Coronary artery (tissue), 2 donors: Measurements from ENCODE around the gene CDCA8.

Experiments
- DNase-seq: peaks from one replicate; pipeline ENCODE4 v3.0.0-alpha.2; 2017; ENCODE audit warnings: low spot score
- H3K27ac ChIP-seq, 2 donors: fragments of 200-600 bp; sonication (generic); one replicate each; pipeline ENCODE4 v1.5.1; 2016 to 2019
- H3K4me3 ChIP-seq: fragments of 200-600 bp; sonication (generic); 2 replicates; pipeline ENCODE4 v1.5.1; 2016; ENCODE audit warnings: mild to moderate bottlenecking, moderate library complexity
- TF ChIP-seq, protein P1 (sequence below): fragments of 200-600 bp; sonication (generic); IDR thresholded peaks from one replicate; pipeline ENCODE4 v1.5.1; 2019; ENCODE audit warnings: antibody characterized with exemption

Gene CDCA8

GRCh38 chr1:37692078-37692833, at the start of gene CDCA8:
TSS of gene CDCA8 (plus strand) at chr1:37692516. CDS start at chr1:37692691, 175 bp downstream.
- peak within 1 kb of the TSS; percentile 97 for H3K4me3 ChIP-seq
- peak; percentile 98 for DNase-seq
- H3K27ac ChIP-seq, result peak within 1 kb of the TSS; percentile 80 to 93
- TF ChIP-seq, protein P1, sequence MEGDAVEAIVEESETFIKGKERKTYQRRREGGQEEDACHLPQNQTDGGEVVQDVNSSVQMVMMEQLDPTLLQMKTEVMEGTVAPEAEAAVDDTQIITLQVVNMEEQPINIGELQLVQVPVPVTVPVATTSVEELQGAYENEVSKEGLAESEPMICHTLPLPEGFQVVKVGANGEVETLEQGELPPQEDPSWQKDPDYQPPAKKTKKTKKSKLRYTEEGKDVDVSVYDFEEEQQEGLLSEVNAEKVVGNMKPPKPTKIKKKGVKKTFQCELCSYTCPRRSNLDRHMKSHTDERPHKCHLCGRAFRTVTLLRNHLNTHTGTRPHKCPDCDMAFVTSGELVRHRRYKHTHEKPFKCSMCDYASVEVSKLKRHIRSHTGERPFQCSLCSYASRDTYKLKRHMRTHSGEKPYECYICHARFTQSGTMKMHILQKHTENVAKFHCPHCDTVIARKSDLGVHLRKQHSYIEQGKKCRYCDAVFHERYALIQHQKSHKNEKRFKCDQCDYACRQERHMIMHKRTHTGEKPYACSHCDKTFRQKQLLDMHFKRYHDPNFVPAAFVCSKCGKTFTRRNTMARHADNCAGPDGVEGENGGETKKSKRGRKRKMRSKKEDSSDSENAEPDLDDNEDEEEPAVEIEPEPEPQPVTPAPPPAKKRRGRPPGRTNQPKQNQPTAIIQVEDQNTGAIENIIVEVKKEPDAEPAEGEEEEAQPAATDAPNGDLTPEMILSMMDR, result peak; percentile 28

- Histone ChIP-seq H3K4me3 (no peak overlapping the region), H3K27ac (no peak overlapping the region)
- DNase-seq, result no peak
- TF ChIP-seq, protein P1, result no peak
These were observed 45.0 kb upstream of the CDCA8 start for GRCh38 chr1:37647281-37647680.

- TF ChIP-seq, protein P1, result no peak
- no peak overlapping the region for H3K27ac ChIP-seq
- no peak overlapping the region for H3K4me3 ChIP-seq
- DNase-seq, result no peak
These were observed 42.1 kb upstream of the CDCA8 start for GRCh38 chr1:37650173-37650572.

- TF ChIP-seq, protein P1, result no peak
- no peak for DNase-seq
- Histone ChIP-seq H3K4me3 (no peak overlapping the region), H3K27ac (no peak overlapping the region)
These were observed 41.6 kb upstream of the CDCA8 start for GRCh38 chr1:37650721-37651120.

DNA sequence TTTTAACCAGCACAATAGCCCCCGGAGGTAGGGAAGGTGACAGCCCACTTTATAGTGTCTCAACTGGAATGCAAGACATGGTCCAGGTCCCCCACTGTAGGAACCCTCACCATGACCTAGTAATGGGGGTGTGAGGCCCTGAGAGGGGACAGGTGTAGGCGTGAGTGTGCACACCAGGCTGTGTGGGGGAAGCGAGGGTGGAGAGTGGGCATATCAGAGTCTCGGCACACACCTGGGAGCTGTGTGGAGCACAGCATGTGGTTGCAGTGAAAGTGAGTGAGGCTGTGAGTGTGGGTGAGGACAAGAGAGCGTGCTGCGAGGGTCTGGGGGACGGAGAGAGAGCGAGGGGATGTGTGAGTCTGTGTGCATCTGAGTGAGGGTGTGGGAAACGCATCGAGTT, 40.5 kb upstream of the CDCA8 start:
- no peak overlapping the region for H3K27ac ChIP-seq
- no peak overlapping the region for H3K4me3 ChIP-seq
- TF ChIP-seq, protein P1, result no peak
- no peak for DNase-seq

- Histone ChIP-seq H3K4me3 (no peak overlapping the region), H3K27ac (no peak overlapping the region)
- no peak for DNase-seq
- TF ChIP-seq, protein P1, result no peak
These were observed 39.3 kb upstream of the CDCA8 start for GRCh38 chr1:37652976-37653375.

- TF ChIP-seq, protein P1, result no peak
- Histone ChIP-seq H3K27ac (no peak overlapping the region), H3K4me3 (no peak overlapping the region)
- DNase-seq, result no peak
These were observed 38.4 kb upstream of the CDCA8 start for GRCh38 chr1:37653906-37654305.
